SK-N-SH treated with all-trans-retinoic acid at 6 μM for 48 hours (cell line): ENCODE data around the gene AMD1.
"Not testable (repeated sequence)": the region's sequence is repeated elsewhere in the genome, so short reads cannot be mapped to it uniquely, and the experiment has no call there.

ENCODE experiments used
- BACH2 ChIP-seq: fragments of 250-450 bp; sonication (Bioruptor Pico); IDR thresholded peaks from 2 replicates; pipeline ENCODE4 v1.9.0; 2021; ENCODE audit warnings: mild to moderate bottlenecking, borderline replicate concordance
- CSDC2 ChIP-seq: fragments of 250-450 bp; sonication (Bioruptor Pico); IDR thresholded peaks from 2 replicates; pipeline ENCODE4 v1.5.0; 2020; ENCODE audit warnings: mild to moderate bottlenecking, moderate library complexity
- GLIS3 ChIP-seq: fragments of 250-450 bp; sonication (Bioruptor Pico); IDR thresholded peaks from 2 replicates; pipeline ENCODE4 v1.5.0; 2020; ENCODE audit warnings: mild to moderate bottlenecking, moderate library complexity
- OSR1 ChIP-seq: fragments of 250-450 bp; sonication (Bioruptor Pico); IDR thresholded peaks from 2 replicates; pipeline ENCODE4 v1.8.0; 2022; ENCODE audit warnings: moderate library complexity, mild to moderate bottlenecking, inconsistent platforms
- PPARA ChIP-seq: fragments of 250-450 bp; sonication (Bioruptor Pico); IDR thresholded peaks from 2 replicates; pipeline ENCODE4 v1.5.0; 2020; ENCODE audit warnings: mild to moderate bottlenecking, borderline replicate concordance
- RARB ChIP-seq: fragments of 250-450 bp; sonication (Bioruptor Pico); IDR thresholded peaks from 2 replicates; pipeline ENCODE4 v1.8.0; 2021; ENCODE audit warnings: mild to moderate bottlenecking, moderate library complexity
- SNAI2 ChIP-seq: fragments of 250-450 bp; sonication (Bioruptor Pico); IDR thresholded peaks from 2 replicates; pipeline ENCODE4 v1.5.0; 2020; ENCODE audit warnings: mild to moderate bottlenecking, moderate library complexity
- TOX ChIP-seq: fragments of 250-450 bp; sonication (Bioruptor Pico); IDR thresholded peaks from 2 replicates; pipeline ENCODE4 v1.8.0; 2021; ENCODE audit warnings: mild to moderate bottlenecking, moderate library complexity, borderline replicate concordance
- ZFP3 ChIP-seq: fragments of 250-450 bp; sonication (Bioruptor Pico); IDR thresholded peaks from 2 replicates; pipeline ENCODE4 v1.5.0; 2020; ENCODE audit warnings: mild to moderate bottlenecking, moderate library complexity
- ZFP30 ChIP-seq: fragments of 450-650 bp; formaldehyde crosslinking; IDR thresholded peaks from 2 replicates; pipeline ENCODE4 v1.5.0; 2022; ENCODE audit warnings: mild to moderate bottlenecking, moderate library complexity
- ZNF8 ChIP-seq: fragments of 450-650 bp; formaldehyde crosslinking; IDR thresholded peaks from 2 replicates; pipeline ENCODE4 v1.5.0; 2020; ENCODE audit warnings: mild to moderate bottlenecking, moderate library complexity
- TF ChIP-seq, protein P1 (sequence below): fragments of 250-450 bp; sonication (Bioruptor Pico); IDR thresholded peaks from 2 replicates; pipeline ENCODE4 v1.5.1; 2020; ENCODE audit warnings: low read depth, mild to moderate bottlenecking, moderate library complexity
- TF ChIP-seq, protein P2 (sequence below): fragments of 250-450 bp; sonication (Bioruptor Pico); IDR thresholded peaks from 2 replicates; pipeline ENCODE4 v1.5.0; 2020; ENCODE audit warnings: mild to moderate bottlenecking, moderate library complexity

DNA sequence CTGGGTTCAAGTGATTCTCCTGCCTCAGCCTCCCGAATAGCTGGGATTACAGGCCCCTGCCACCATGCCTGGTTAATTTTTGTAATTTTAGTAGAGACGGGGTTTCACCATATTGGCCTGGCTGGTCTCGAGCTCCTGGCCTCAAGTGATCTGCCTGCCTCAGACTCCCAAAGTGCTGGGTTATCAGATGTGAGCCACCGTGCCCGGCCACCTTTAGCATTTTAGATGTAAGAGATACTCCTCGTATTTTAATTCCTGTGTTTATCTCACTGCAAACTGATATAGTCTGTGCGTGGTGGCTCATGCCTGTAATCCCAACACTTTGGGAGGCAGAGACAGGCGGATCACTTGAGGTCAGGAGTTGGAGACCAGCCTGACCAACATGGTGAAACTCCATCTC lies 27.0 kb downstream of the AMD1 start:
- not testable (repeated sequence) for TF ChIP-seq BACH2 (CRISPR knock-in tag); TOX (CRISPR knock-in tag); PPARA; OSR1; ZFP30 (CRISPR knock-in tag); ZFP3; GLIS3; SNAI2; ZNF8 (CRISPR knock-in tag); CSDC2 (CRISPR knock-in tag); RARB (CRISPR knock-in tag)
- TF ChIP-seq, protein P1, sequence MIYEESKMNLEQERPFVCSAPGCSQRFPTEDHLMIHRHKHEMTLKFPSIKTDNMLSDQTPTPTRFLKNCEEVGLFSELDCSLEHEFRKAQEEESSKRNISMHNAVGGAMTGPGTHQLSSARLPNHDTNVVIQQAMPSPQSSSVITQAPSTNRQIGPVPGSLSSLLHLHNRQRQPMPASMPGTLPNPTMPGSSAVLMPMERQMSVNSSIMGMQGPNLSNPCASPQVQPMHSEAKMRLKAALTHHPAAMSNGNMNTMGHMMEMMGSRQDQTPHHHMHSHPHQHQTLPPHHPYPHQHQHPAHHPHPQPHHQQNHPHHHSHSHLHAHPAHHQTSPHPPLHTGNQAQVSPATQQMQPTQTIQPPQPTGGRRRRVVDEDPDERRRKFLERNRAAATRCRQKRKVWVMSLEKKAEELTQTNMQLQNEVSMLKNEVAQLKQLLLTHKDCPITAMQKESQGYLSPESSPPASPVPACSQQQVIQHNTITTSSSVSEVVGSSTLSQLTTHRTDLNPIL (CRISPR knock-in tag): not testable (repeated sequence)
- TF ChIP-seq, protein P2, sequence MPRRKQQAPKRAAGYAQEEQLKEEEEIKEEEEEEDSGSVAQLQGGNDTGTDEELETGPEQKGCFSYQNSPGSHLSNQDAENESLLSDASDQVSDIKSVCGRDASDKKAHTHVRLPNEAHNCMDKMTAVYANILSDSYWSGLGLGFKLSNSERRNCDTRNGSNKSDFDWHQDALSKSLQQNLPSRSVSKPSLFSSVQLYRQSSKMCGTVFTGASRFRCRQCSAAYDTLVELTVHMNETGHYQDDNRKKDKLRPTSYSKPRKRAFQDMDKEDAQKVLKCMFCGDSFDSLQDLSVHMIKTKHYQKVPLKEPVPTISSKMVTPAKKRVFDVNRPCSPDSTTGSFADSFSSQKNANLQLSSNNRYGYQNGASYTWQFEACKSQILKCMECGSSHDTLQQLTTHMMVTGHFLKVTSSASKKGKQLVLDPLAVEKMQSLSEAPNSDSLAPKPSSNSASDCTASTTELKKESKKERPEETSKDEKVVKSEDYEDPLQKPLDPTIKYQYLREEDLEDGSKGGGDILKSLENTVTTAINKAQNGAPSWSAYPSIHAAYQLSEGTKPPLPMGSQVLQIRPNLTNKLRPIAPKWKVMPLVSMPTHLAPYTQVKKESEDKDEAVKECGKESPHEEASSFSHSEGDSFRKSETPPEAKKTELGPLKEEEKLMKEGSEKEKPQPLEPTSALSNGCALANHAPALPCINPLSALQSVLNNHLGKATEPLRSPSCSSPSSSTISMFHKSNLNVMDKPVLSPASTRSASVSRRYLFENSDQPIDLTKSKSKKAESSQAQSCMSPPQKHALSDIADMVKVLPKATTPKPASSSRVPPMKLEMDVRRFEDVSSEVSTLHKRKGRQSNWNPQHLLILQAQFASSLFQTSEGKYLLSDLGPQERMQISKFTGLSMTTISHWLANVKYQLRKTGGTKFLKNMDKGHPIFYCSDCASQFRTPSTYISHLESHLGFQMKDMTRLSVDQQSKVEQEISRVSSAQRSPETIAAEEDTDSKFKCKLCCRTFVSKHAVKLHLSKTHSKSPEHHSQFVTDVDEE (CRISPR knock-in tag): not testable (repeated sequence)
